HG03520 (cell line): ENCODE results near the gene CHN1.

Experiments used
- ATAC-seq: cut with Tn5 transposase; IDR thresholded peaks from one replicate; pipeline ENCODE4 v1.9.1; 2021; ENCODE audit warnings: mild to moderate bottlenecking, moderate library complexity; ENCODE audit not compliant: unreplicated experiment

CHN1 gene

GRCh38 chr2:174833737-174834136 lies 171.4 kb downstream of the CHN1 start:
- no peak for ATAC-seq

DNA sequence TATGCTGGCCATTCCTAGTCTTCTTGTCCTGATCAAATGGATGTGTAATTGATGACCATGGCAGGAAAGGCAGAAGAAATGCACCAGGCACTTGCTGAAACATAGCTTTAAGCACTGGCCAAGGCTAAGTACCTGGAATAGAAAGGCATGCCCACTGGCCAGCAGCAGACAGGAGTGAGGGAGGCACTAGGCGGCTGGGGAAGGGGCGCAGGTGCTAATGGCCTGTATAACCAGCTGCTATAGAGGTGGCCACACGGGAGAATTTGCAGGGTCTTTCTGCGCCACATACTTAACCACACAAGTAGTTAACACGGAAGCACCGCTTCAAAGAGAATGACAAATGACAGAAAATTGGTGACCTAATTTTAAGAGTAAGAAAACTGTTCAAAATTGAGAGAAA lies 174.6 kb downstream of the CHN1 start:
- no peak for ATAC-seq

DNA sequence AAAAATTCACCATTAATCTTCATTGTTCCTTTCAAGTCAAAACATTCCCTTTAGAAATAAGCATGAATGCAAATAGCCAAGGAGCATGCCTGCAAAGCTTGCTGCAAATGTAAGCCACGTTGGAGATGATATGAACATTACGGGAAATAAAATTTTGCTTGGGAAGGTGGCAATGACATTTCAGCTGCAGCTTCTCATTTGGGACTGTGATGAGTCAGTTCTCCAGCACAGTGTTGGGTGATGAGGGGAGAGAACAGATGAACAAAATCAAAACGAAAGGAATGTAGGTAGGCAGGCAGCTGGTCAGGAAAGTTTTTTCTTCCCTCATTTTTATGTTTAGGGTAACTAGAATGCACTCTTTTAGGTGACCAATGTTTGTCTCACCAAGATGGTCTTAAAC lies 175.6 kb downstream of the CHN1 start:
- no peak for ATAC-seq

- ATAC-seq: no peak
Observed at GRCh38 chr2:174827371-174828369, 177.5 kb downstream of the CHN1 start.

DNA sequence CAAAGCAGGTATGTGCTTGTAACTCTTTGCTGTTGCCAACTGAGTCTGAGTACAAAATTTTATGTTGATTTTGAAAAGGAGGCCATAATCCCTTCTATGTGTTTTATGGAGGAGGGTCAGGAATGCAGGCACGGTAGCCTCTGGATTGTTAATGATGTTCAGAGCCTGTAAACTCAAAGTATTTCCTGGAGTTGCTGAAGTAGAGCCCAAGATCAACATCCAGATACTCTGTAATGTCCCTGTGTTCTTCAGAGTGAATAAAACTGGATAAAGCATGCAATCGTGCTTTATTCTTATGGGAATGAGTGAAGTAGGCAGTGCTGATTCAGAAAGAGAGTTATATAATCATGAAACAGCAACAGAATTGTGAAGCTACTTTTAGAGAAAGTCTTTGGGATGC lies 179.1 kb downstream of the CHN1 start:
- no peak for ATAC-seq

DNA sequence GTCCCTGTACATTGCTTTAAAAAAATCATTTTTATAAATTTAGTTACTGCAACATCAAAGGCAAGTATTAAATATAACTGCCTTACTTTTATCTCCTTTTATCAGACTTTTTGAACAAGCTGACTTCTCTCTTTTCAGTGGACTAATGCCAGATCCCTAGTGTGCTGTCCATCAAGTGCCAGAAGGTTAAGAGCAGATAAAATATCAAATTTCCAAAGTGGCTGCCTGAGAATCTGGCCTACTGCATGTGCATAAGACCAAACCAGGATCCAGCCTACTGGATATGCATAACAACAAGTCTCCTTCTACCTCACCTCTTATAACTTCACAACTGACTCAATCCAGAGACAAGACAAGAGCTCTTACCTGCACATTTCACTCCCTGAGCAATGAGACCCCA lies 181.1 kb downstream of the CHN1 start:
- ATAC-seq: no peak

DNA sequence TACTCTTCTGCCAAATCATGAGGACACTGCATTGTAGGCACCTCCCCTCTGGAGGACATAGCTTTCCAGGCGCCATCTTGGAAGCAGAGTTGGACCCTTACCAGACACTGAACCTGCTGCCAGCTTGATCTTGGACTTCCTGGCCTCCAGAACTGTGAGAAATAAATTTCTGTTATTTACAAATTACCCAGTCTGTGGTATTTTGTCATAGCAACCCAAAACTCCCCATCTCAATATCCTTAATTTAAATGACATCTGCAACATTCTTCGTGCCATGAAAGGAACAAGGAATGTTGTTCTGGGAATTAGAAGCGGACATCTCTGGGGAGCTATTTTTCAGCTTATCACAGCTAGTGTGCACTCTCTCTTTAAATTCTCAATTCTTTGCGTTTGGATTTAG lies 183.6 kb downstream of the CHN1 start:
- ATAC-seq: no peak

- no peak for ATAC-seq
Observed at GRCh38 chr2:174820361-174820760, 184.8 kb downstream of the CHN1 start.

- no peak for ATAC-seq
Observed at GRCh38 chr2:174815526-174815925, 189.7 kb downstream of the CHN1 start.

DNA sequence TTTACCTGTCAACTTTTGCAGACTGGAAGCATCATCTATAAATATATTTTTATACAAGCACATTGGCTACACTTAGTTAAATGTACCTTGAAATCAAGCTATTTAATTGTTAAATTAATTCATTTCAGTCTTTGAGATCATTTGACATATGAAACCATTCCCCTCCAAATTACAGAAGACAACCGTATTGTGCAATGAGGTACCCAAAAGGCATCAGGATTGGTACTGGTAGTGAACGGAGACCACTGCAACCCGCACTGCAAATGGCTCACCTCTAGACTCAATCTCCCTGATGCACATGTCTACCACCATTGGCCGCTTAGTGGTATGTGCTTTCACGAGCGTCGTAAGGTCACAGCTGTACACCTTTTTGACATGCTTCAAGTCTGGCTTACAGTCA lies 193.1 kb downstream of the CHN1 start:
- ATAC-seq: no peak

DNA sequence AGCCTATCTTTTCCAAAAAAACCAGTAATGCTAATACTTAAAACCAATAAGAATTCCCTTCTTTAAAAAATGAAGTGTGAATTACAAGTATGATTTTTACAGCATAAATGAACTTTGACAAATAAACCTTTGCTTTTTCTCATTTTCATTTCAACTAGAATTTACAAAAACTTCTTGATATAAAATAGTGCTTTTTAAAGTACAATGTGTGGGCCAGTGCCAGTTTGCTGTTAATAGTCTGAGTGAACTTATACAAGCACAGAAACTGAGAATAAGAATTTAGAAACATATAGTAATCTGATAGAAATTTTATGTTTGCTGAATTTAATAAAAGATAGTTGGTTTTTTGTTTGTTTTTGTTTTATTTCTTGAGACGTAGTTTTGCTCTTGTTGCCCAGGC lies 197.2 kb downstream of the CHN1 start:
- no peak for ATAC-seq

DNA sequence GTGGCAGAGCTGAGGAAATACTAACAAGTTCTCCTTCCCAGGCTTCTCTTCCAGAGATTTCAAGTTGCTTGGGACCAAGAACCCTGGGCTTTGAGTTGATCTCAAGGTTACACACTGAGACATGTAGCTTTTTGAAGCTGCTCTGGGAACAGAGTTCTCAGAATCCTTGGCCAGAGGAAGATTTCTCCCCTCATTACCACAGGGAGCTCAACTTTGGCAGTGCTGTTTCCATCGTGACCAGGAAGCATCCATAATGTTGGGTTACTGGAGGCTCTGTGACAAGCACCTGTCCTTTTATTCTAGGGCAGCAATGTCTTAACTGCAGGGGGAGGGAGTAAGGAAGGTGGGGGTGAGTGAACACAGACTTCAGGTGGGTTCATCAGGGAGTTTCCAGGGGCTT lies 199.4 kb downstream of the CHN1 start:
- no peak for ATAC-seq

GRCh38 chr2:174802459-174802858 lies 202.7 kb downstream of the CHN1 start:
- ATAC-seq: no peak

- ATAC-seq: no peak
Observed at GRCh38 chr2:174800436-174801205, 204.6 kb downstream of the CHN1 start.

- ATAC-seq: no peak
Observed at GRCh38 chr2:174798801-174799200, 206.4 kb downstream of the CHN1 start.

DNA sequence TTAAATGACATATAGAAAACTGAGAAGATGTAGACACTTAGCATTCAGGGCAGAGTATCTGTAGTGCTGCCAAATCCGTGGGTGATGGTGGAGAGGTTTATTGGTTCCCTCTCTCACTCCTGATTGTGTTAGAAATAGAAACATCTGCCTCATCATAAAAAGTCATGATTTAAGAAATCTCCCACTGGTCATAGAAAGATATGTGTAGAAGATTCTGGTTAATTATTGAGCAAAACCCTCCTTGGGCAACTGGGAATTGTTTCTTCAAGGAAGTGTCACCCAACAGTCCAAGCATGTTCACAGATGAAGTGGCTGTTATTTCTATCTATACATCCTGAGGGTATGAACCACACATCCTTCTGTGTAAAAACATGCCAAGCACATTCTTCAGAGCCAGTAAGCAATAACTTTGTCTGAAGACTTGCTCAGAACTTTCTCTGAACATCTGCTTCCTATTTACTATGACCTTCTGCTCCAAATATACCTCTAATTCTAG lies 207.4 kb downstream of the CHN1 start:
- no peak for ATAC-seq

DNA sequence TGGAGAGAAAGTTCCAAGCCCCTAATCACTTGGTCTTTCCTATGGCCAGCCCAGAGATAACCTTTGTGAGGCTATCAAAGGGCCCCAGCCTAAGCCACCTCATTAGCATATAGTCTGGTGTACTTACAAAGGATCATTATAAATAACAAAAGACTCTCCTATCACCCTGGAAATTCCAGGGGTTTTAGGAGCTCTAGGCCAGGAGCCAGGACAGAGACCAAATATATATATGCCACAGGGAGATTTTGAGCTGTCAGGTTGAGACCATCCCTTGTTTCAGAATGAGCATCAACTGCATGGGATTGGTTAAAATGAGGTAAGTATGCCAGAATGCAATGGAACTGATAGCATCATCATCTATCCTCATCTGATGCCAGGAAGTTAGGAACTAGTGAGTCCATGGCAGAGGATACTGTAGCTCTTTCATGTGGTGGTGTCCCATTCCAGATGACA lies 208.8 kb downstream of the CHN1 start:
- ATAC-seq: no peak

DNA sequence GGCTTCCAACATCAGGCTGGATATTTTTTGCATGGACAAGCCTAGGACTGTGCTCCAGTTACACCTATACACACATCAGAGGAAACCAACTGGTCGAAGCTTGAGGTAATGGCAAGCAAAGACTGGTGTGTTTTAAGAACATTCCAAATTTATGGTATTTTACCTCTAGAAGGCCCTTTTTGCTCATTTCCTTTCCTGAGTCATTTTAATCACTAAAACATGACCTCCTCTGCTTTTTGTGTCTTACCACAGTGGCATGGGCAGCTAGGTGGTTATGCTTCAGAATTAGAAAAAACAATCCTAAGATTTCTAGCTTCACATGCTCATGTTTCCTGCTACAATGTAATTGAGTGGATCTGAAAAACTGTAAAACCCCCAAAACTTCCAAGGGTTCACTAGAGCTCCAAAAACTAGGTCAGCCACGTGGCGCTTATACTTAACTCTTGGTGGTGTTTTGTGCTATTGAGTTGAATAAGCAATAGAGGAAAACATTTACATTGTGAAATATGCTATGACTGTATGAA lies 210.3 kb downstream of the CHN1 start:
- ATAC-seq: no peak

GRCh38 chr2:174792309-174793025 lies 212.7 kb downstream of the CHN1 start:
- no peak for ATAC-seq

DNA sequence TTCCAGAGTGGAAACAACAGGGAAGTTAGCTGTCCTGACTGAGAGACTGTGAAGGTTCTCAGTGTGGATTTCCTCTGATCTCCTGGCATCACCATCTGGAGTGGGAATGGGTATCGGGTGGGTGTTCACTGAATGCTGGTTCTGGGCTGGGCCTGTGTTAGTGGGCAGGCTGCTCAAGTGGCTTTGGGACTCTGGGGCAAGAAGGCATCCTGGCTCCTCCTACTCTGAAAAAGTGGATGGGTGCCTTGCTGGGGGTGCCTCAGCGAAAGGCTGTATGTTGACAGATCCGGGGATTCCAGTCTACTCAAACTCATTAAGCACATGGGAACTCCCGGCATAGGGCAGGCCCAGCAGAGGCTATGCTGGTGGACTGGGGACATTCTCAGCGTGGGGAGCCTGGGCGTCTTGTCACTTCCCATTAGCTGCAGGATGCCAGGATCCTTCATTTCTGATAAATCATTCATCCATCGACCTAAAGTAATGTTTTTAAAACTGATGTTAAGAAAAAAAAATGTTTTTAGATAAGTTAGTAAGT lies 213.4 kb downstream of the CHN1 start:
- no peak for ATAC-seq

GRCh38 chr2:174791020-174791419 lies 214.2 kb downstream of the CHN1 start:
- no peak for ATAC-seq
